Gastrocnemius medialis (tissue), 4 donors: ENCODE results near the gene COG1.

ENCODE experiments used
- POLR2A ChIP-seq, 2 donors: fragments of 450-650 bp; IDR thresholded peaks; one replicate each; pipeline ENCODE4 v1.6.1; 2017; ENCODE audit warnings: antibody characterized with exemption in 2 of 2, mild to moderate bottlenecking in 2 of 2, moderate library complexity in 2 of 2
- TF ChIP-seq, protein P1 (sequence below), 5 experiments: fragments of 450-650 bp in 3 of 5; fragments of 200-600 bp in 2 of 5; sonication (generic) in 2 of 5; IDR thresholded peaks in 4 of 5; conservative IDR thresholded peaks in 1 of 5; 1 replicate in 4 of 5; 2 replicates in 1 of 5; pipeline ENCODE4 v1.5.1; 2016 to 2019; ENCODE audit warnings: antibody characterized with exemption in 5 of 5, mild to moderate bottlenecking in 3 of 5, moderate library complexity in 3 of 5

DNA sequence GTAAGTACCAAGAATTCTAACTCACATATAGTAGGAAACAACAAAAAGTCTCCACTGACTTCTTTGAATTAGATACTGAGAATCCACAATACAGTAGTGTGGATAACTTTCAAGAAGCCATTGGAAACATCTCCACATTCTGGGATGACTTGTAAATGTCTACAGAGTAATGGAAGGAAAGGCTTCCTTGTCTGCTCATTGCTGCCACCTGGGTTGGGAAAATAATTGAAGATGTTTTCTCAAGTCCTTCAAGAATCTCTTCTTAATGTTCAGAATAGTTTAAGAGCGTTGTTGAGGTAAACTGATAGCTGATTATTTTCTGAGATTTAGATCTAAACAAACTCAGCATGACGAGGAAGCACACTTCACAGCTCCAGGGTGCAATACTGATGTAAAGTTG, 54.9 kb downstream of the COG1 start:
- TF ChIP-seq, protein P1, sequence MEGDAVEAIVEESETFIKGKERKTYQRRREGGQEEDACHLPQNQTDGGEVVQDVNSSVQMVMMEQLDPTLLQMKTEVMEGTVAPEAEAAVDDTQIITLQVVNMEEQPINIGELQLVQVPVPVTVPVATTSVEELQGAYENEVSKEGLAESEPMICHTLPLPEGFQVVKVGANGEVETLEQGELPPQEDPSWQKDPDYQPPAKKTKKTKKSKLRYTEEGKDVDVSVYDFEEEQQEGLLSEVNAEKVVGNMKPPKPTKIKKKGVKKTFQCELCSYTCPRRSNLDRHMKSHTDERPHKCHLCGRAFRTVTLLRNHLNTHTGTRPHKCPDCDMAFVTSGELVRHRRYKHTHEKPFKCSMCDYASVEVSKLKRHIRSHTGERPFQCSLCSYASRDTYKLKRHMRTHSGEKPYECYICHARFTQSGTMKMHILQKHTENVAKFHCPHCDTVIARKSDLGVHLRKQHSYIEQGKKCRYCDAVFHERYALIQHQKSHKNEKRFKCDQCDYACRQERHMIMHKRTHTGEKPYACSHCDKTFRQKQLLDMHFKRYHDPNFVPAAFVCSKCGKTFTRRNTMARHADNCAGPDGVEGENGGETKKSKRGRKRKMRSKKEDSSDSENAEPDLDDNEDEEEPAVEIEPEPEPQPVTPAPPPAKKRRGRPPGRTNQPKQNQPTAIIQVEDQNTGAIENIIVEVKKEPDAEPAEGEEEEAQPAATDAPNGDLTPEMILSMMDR (IDR thresholded peaks at IDR 0.05 in 4 of 5, conservative IDR thresholded peaks at IDR 0.05 in 1 of 5) = no peak
- TF ChIP-seq POLR2A (IDR thresholded peaks at IDR 0.05) = no peak
